Dermis blood vessel endothelial cell (primary cell): ENCODE measurements around the gene KRTAP2-4. TPM values are rescaled to one million over a fixed set of nuclear protein-coding genes. Genes with fewer than 3 reads are reported as not detected.
"Not testable (repeated sequence)": the region's sequence is repeated elsewhere in the genome, so short reads cannot be mapped to it uniquely, and the experiment has no call there.

Experiments used
- DNase-seq: peaks from one replicate; pipeline ENCODE4 v3.0.0; 2010
- total RNA-seq: library from RNA; depleted of rRNA; stranded (reverse); fragments of >200 nt; gene quantifications from 2 replicates; pipeline ENCODE4 v1.2.3, GENCODE V29; 2014

KRTAP2-4 gene
- total RNA-seq, 1 donor from 2014 or later, result not detected

GRCh38 chr17:41034346-41034935 is 31.2 kb downstream of the KRTAP2-4 start, which contains the start of gene KRTAP1-3:
Gene KRTAP1-3 (minus strand): TSS chr17:41034874. CDS start chr17:41034821, 53 bp downstream.
- DNase-seq, result not testable (repeated sequence)

- no peak for DNase-seq
These were observed 35.9 kb downstream of the KRTAP2-4 start, which contains the start of gene KRTAP1-4 for GRCh38 chr17:41029633-41030245. Gene KRTAP1-4 (minus strand): TSS chr17:41030195. CDS start chr17:41030078, 117 bp downstream.

DNA sequence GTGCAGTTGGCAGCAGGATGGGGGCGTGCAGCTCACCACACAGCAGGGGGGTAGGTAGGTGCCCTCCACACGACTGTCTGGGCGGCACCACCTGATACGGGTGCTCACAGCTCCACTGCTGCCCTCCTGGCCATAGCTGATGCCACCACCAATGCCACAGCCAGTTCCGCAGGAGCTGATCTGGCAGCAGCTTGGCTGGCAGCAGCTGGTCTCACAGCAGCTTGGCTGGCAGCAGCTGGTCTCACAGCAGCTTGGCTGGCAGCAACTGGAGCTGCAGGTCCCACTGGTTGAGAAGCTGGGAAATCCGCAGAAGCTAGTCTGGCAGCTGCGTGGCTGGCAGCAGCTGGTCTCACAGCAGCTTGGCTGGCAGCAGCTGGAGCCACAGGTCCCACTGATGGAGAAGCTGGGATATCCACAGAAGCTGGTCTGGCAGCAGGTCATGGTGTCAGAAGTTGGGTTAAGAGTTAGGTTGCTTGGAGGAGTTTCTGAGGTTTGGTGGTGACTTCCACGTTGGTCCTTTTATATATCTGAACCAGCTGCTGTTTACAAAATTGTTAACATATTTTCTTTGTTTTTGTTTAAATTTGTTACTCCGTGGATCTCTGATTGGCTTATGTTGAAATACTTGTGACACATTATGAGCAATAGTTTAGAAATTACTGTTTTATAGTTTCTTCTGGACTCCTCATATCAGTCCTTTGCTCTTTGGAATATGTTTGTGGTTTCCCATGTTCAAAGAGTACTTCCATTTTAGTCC is 38.8 kb downstream of the KRTAP2-4 start, which contains the start of gene KRTAP1-5:
Gene KRTAP1-5 (minus strand): TSS at position 494 of the 757 bp plus-strand sequence. CDS start 53 bp downstream, at position 441.
- DNase-seq, result no peak

DNA sequence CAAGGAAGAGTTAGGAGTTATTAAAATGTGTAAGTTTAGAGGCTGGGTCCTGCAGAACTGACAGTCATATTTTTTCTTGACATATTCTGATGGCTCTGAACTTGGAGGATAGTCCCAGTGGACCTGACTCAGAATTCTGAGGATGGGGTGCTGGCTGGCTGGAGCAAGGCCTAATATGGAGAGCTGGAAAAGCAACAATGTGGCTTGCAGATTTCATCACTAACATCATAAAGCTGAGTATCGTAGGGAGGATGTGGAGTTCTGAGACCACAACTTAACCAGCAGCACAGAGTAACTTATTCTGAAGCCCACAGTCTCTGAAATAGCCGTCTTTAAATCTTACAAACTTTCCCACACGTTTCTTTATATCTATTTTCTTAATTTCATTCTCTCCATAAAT is 41.0 kb downstream of the KRTAP2-4 start:
- DNase-seq, result no peak

DNA sequence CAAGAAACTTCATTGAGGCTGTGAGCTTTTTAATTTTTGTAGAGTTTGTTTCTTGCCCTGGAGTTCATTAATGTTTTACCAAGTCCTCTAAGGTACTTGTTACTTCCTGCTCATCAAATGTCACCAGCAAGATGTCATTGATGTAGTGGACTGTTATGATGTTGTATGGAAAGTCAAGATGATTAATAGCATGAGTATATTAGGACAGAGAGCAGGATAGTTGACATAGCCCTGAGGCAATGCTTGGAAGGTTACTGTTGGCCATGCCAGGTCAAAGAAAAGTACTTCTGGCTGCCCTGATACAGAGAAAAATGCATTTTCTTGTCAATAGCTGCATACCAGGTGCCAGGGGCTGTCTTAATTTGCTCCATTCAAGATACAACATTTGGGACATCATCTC is 45.3 kb downstream of the KRTAP2-4 start:
- DNase-seq, result no peak

- DNase-seq, result no peak
These were observed 46.3 kb downstream of the KRTAP2-4 start for GRCh38 chr17:41019415-41019814.

DNA sequence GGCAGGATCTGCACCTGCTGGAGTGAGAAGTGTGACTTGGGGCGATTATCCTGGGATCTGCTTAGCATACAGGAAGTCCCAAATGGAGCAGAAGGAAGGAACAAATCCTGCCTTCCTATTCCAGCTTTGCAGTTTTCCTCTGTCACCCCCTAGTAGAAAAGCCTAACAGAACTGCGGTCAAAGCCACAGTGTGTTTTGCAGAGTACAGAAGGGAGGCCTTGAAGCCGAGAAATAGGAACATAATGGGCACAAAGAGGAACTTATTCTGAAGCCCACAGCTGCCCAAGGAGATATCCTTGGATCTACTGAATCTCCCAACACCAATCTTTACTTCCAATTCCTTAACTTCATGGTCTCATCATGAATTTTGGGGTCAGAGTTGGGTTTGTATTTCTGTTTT is 47.1 kb downstream of the KRTAP2-4 start:
- no peak for DNase-seq

DNA sequence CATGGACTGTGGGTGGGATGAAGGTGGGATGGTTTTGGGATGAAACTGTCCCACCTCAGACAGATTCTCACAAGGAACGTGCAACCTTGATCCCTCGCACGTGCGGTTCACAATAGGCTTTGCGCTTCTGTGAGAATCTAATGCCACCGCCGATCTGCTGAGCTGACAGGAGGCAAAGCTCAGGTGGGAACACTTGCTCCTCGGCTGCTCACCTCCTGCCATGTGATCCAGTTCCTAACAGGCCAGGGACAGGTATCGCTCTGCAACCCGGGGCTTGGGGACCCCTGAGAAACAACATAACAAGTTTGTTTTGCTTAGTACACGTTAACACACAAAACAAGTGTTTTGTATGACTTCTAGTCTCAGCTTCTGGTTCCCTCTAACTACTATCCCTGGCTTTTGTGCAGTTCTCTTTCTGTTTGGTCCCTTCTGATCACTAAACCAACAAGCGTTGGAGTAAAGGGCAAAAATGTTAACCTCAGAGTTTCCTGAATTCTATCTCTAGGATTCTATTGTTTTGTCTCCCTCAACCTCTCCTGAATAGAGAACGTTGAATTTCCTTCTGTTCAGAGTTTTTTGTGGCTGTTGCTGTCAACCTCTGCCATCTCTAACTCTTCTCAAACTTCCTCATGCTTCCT is 49.0 kb downstream of the KRTAP2-4 start:
- DNase-seq, result no peak

- DNase-seq, result no peak
These were observed 50.2 kb downstream of the KRTAP2-4 start for GRCh38 chr17:41015454-41015853.

Other genes starting within 250 kb of the KRTAP2-4 start
- gene KRT10, start 243.3 kb downstream of the KRTAP2-4 start, total RNA-seq, result 4.9 and 5.3 TPM in 2 replicates
- gene KRT12, start 198.7 kb downstream of the KRTAP2-4 start, total RNA-seq, result not detected in 2 replicates
- not detected in 2 replicates for gene KRT20, start 180.6 kb downstream of the KRTAP2-4 start, total RNA-seq
- 0.47 and 1.9 TPM in 2 replicates for gene KRT23, start 128.2 kb downstream of the KRTAP2-4 start, total RNA-seq
- not detected in 2 replicates for gene KRT39, start 98.9 kb downstream of the KRTAP2-4 start, total RNA-seq
- not detected in 2 replicates for gene KRT40, start 81.6 kb downstream of the KRTAP2-4 start, total RNA-seq
- gene KRTAP3-3, start 71.7 kb downstream of the KRTAP2-4 start, total RNA-seq, result not detected in 2 replicates
- gene KRTAP3-2, start 66.0 kb downstream of the KRTAP2-4 start, total RNA-seq, result not detected in 2 replicates
- gene KRTAP3-1, start 56.8 kb downstream of the KRTAP2-4 start, total RNA-seq, result not detected in 2 replicates
- gene KRTAP1-5, start 38.7 kb downstream of the KRTAP2-4 start, total RNA-seq, result not detected in 2 replicates
- not detected in 2 replicates for gene KRTAP1-4, start 35.7 kb downstream of the KRTAP2-4 start, total RNA-seq
- gene KRTAP1-3, start 31.0 kb downstream of the KRTAP2-4 start, total RNA-seq, result not detected in 2 replicates
- gene KRTAP1-1, start 24.4 kb downstream of the KRTAP2-4 start, total RNA-seq, result not detected in 2 replicates
- not detected in 2 replicates for gene KRTAP2-1, start 18.6 kb downstream of the KRTAP2-4 start, total RNA-seq
- gene KRTAP2-2, start 10.6 kb downstream of the KRTAP2-4 start, total RNA-seq, result not detected in 2 replicates
- not detected in 2 replicates for gene KRTAP2-3, start 5.8 kb downstream of the KRTAP2-4 start, total RNA-seq
- gene KRTAP4-7, start 18.3 kb upstream of the KRTAP2-4 start, total RNA-seq, result not detected in 2 replicates
- gene KRTAP4-8, start 32.3 kb upstream of the KRTAP2-4 start, total RNA-seq, result not detected in 2 replicates
- not detected in 2 replicates for gene KRTAP4-16, start 36.3 kb upstream of the KRTAP2-4 start, total RNA-seq
- not detected in 2 replicates for gene KRTAP4-9, start 39.5 kb upstream of the KRTAP2-4 start, total RNA-seq
- gene KRTAP4-11, start 52.5 kb upstream of the KRTAP2-4 start, total RNA-seq, result not detected in 2 replicates
- not detected in 2 replicates for gene KRTAP4-12, start 58.3 kb upstream of the KRTAP2-4 start, total RNA-seq
- gene KRTAP4-6, start 74.7 kb upstream of the KRTAP2-4 start, total RNA-seq, result 0.19 TPM in 1 of 2 replicates, not detected in the other
- not detected in 2 replicates for gene KRTAP4-5, start 83.9 kb upstream of the KRTAP2-4 start, total RNA-seq
- gene KRTAP4-4, start 94.9 kb upstream of the KRTAP2-4 start, total RNA-seq, result not detected in 2 replicates
- gene KRTAP4-3, start 102.3 kb upstream of the KRTAP2-4 start, total RNA-seq, result not detected in 2 replicates
- gene KRTAP4-2, start 112.3 kb upstream of the KRTAP2-4 start, total RNA-seq, result not detected in 2 replicates
- not detected in 2 replicates for gene KRTAP4-1, start 119.0 kb upstream of the KRTAP2-4 start, total RNA-seq
- gene KRTAP9-1, start 124.0 kb upstream of the KRTAP2-4 start, total RNA-seq, result not detected in 2 replicates
- gene KRTAP9-2, start 160.8 kb upstream of the KRTAP2-4 start, total RNA-seq, result not detected in 2 replicates
- gene KRTAP9-3, start 166.6 kb upstream of the KRTAP2-4 start, total RNA-seq, result not detected in 2 replicates
- not detected in 2 replicates for gene KRTAP9-8, start 172.1 kb upstream of the KRTAP2-4 start, total RNA-seq
- gene KRTAP9-4, start 183.8 kb upstream of the KRTAP2-4 start, total RNA-seq, result not detected in 2 replicates
- not detected in 2 replicates for gene KRTAP9-9, start 189.5 kb upstream of the KRTAP2-4 start, total RNA-seq
- not detected in 2 replicates for gene KRTAP9-6, start 199.5 kb upstream of the KRTAP2-4 start, total RNA-seq
- not detected in 2 replicates for gene KRTAP9-7, start 209.8 kb upstream of the KRTAP2-4 start, total RNA-seq
- not detected in 2 replicates for gene KRTAP29-1, start 237.0 kb upstream of the KRTAP2-4 start, total RNA-seq
- gene KRTAP16-1, start 243.4 kb upstream of the KRTAP2-4 start, total RNA-seq, result 0.05 TPM in 1 of 2 replicates, not detected in the other
- gene KRTAP17-1, start 249.8 kb upstream of the KRTAP2-4 start, total RNA-seq, result not detected in 2 replicates